Mesenchymal stem cell (in vitro differentiated cells and primary cell): ENCODE data around the gene ADCY5.

Source experiments
- DNase-seq: peaks from one replicate; pipeline ENCODE4 v3.0.0-alpha.2; 2013
- H2AFZ ChIP-seq: one replicate; pipeline ENCODE4 v1.6.1; 2013; ENCODE audit warnings: low read depth, mild to moderate bottlenecking, control low read depth, inconsistent platforms, low read length, moderate library complexity
- H2AK5ac ChIP-seq: 2 replicates; pipeline ENCODE4 v1.6.1; 2013; ENCODE audit warnings: low read length, moderate library complexity, mild to moderate bottlenecking, inconsistent platforms; ENCODE audit not compliant: severe bottlenecking
- H2BK120ac ChIP-seq: one replicate; pipeline ENCODE4 v1.6.1; 2013; ENCODE audit warnings: low read depth, mild to moderate bottlenecking, inconsistent platforms, low read length, moderate library complexity
- H2BK12ac ChIP-seq, 2 experiments: one replicate each; pipeline ENCODE4 v1.6.1; 2013; ENCODE audit warnings: inconsistent platforms in 2 of 2, low read length in 2 of 2, mild to moderate bottlenecking in 2 of 2, moderate library complexity in 2 of 2, control low read depth in 1 of 2
- H2BK15ac ChIP-seq: one replicate; pipeline ENCODE4 v1.6.1; 2013; ENCODE audit warnings: mild to moderate bottlenecking, low read depth, inconsistent platforms; ENCODE audit not compliant: poor library complexity, severe bottlenecking
- H2BK5ac ChIP-seq: 2 replicates; pipeline ENCODE4 v1.6.1; 2013; ENCODE audit warnings: low read depth, mild to moderate bottlenecking, low read length, control low read depth, inconsistent platforms; ENCODE audit not compliant: poor library complexity, severe bottlenecking
- H3K14ac ChIP-seq, 2 experiments: one replicate each; pipeline ENCODE4 v1.6.1; 2013; ENCODE audit warnings: inconsistent platforms in 2 of 2, low read length in 2 of 2, control low read depth in 1 of 2, mild to moderate bottlenecking in 1 of 2, moderate library complexity in 1 of 2
- H3K18ac ChIP-seq, 2 experiments: one replicate each; pipeline ENCODE4 v1.6.1; 2013; ENCODE audit warnings: inconsistent platforms in 2 of 2, low read length in 2 of 2, control low read depth in 1 of 2, low read depth in 1 of 2, mild to moderate bottlenecking in 1 of 2
- H3K23ac ChIP-seq, 2 experiments: one replicate each; pipeline ENCODE4 v1.6.1; 2013; ENCODE audit warnings: inconsistent platforms in 2 of 2, low read length in 2 of 2, mild to moderate bottlenecking in 2 of 2, moderate library complexity in 2 of 2, control low read depth in 1 of 2
- H3K27ac ChIP-seq: 2 replicates; pipeline ENCODE4 v1.5.1; 2013; ENCODE audit warnings: mild to moderate bottlenecking, moderate library complexity, low read length, control low read depth, inconsistent platforms; ENCODE audit not compliant: poor library complexity, severe bottlenecking
- H3K27me3 ChIP-seq, 2 experiments: 2 replicates each; pipeline versions ENCODE4 v1.6.1 to v1.7.0; 2013; ENCODE audit warnings: low read length in 2 of 2, mild to moderate bottlenecking in 2 of 2, moderate library complexity in 2 of 2, control low read depth in 1 of 2, inconsistent platforms in 1 of 2; ENCODE audit not compliant: control insufficient read depth in 1 of 2, insufficient read depth in 1 of 2
- H3K36me3 ChIP-seq, 2 experiments: 2 replicates each; pipeline versions ENCODE4 v1.6.1 to v1.7.0; 2013; ENCODE audit warnings: low read length in 2 of 2, control low read depth in 1 of 2, inconsistent platforms in 1 of 2, low read depth in 1 of 2, mild to moderate bottlenecking in 1 of 2; ENCODE audit not compliant: insufficient read depth in 2 of 2, control insufficient read depth in 1 of 2
- H3K4ac ChIP-seq, 2 experiments: one replicate each; pipeline ENCODE4 v1.6.1; 2013; ENCODE audit warnings: inconsistent platforms in 2 of 2, low read length in 2 of 2, mild to moderate bottlenecking in 2 of 2, moderate library complexity in 2 of 2, control low read depth in 1 of 2, low read depth in 1 of 2
- H3K4me1 ChIP-seq: 2 replicates; pipeline ENCODE4 v1.6.1; 2013; ENCODE audit warnings: low read depth, low read length, control low read depth; ENCODE audit not compliant: control insufficient read depth, insufficient read depth
- H3K4me2 ChIP-seq: 2 replicates; pipeline ENCODE4 v1.6.1; 2013; ENCODE audit warnings: low read length, mild to moderate bottlenecking, inconsistent platforms; ENCODE audit not compliant: poor library complexity, severe bottlenecking
- H3K4me3 ChIP-seq, 2 experiments: 2 replicates each; pipeline versions ENCODE4 v1.5.1 to v1.7.0; 2013; ENCODE audit warnings: low read length in 2 of 2, mild to moderate bottlenecking in 2 of 2, control low read depth in 1 of 2, low read depth in 1 of 2; ENCODE audit not compliant: insufficient read depth in 1 of 2
- H3K79me1 ChIP-seq: replicated peaks from 2 replicates; pipeline ENCODE4 v1.6.1; 2013; ENCODE audit warnings: mild to moderate bottlenecking, control low read depth, low read length, inconsistent platforms; ENCODE audit not compliant: poor library complexity, severe bottlenecking
- H3K9ac ChIP-seq: 2 replicates; pipeline ENCODE4 v1.7.0; 2013; ENCODE audit warnings: mild to moderate bottlenecking, low read length, moderate library complexity
- H3K9me3 ChIP-seq: 2 replicates; pipeline ENCODE4 v1.7.0; 2013; ENCODE audit warnings: mild to moderate bottlenecking, low read length; ENCODE audit not compliant: control insufficient read depth
- H4K8ac ChIP-seq: one replicate; pipeline ENCODE4 v1.6.1; 2013; ENCODE audit warnings: inconsistent platforms, mild to moderate bottlenecking, low read length, moderate library complexity
- H4K91ac ChIP-seq: one replicate; pipeline ENCODE4 v1.6.1; 2013; ENCODE audit warnings: mild to moderate bottlenecking, low read length, inconsistent platforms
- WGBS: methylation state at CpG from one replicate; pipeline ENCODE4 v1.1.7; 2013; ENCODE audit warnings: mixed read lengths; 5-methylcytosine and 5-hydroxymethylcytosine counted together

The ADCY5 gene

DNA sequence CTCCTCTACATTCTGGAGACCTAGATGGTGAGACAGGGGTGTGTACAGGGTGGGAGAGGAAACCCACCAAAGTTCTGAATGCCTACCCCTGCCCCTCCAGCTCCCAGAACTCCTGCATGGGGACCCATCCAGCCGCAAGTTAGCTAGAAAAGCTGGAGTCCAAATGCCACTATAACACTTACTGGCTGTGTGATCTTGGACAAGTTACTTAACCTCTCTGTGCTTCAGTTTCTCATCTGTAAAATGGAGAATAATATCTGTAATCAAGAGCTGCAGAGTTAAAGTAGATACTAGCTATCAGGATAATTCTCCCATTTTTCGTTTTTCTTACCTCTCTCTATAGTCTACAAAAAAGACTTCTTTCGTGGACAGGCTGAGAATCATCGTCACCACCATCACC lies 63.4 kb downstream of the ADCY5 start:
- Histone ChIP-seq H4K91ac (no peak overlapping the region), H3K27me3 (peaks cover 57 to 86% of the 10 kb centered on the region in 2 experiments), H3K27ac (no peak overlapping the region), H2AK5ac (no peak overlapping the region), H4K8ac (no peak overlapping the region), H3K4me2 (no peak overlapping the region), H2AFZ (no peak overlapping the region), H3K18ac (no peak overlapping the region), H3K36me3 (no peaks in the 10 kb centered on the region), H3K23ac (no peak overlapping the region), H3K4ac (no peak overlapping the region), H3K9me3 (no peaks in the 10 kb centered on the region), H3K14ac (no peak overlapping the region), H3K4me1 (peaks cover 9% of the 10 kb centered on the region), H3K4me3 (no peak overlapping the region), H3K79me1 (no peaks in the 10 kb centered on the region), H2BK12ac (no peak overlapping the region), H2BK120ac (no peak overlapping the region), H2BK5ac (no peak overlapping the region), H2BK15ac (no peak overlapping the region), H3K9ac (no peak overlapping the region)
- DNase-seq: no peak
- 83% methylated on average over 4 of the region's 4 CpGs for WGBS

- WGBS: 38% methylated on average over 5 of the region's 9 CpGs
- DNase-seq: peak; percentile 22
- no peak overlapping the region for H4K8ac ChIP-seq
- no peak overlapping the region for H3K4ac ChIP-seq
- no peak overlapping the region for H2AFZ ChIP-seq
- H2BK5ac ChIP-seq: no peak overlapping the region
- H3K9me3 ChIP-seq: no peaks in the 10 kb centered on the region
- H3K9ac ChIP-seq: no peak overlapping the region
- H3K4me3 ChIP-seq: no peak overlapping the region
- H3K23ac ChIP-seq: no peak overlapping the region
- no peak overlapping the region for H2BK15ac ChIP-seq
- H3K4me2 ChIP-seq: no peak overlapping the region
- H3K27ac ChIP-seq: no peak overlapping the region
- H3K27me3 ChIP-seq: peaks cover 58 to 86% of the 10 kb centered on the region in 2 experiments
- H3K18ac ChIP-seq: no peak overlapping the region
- no peak overlapping the region for H4K91ac ChIP-seq
- H2BK12ac ChIP-seq: no peak overlapping the region
- H2BK120ac ChIP-seq: no peak overlapping the region
- H3K4me1 ChIP-seq: peaks cover 9% of the 10 kb centered on the region
- H3K79me1 ChIP-seq: no peaks in the 10 kb centered on the region
- H3K36me3 ChIP-seq: no peaks in the 10 kb centered on the region
- no peak overlapping the region for H3K14ac ChIP-seq
- H2AK5ac ChIP-seq: no peak overlapping the region
Observed at GRCh38 chr3:123385001-123385401, 63.9 kb downstream of the ADCY5 start.

DNA sequence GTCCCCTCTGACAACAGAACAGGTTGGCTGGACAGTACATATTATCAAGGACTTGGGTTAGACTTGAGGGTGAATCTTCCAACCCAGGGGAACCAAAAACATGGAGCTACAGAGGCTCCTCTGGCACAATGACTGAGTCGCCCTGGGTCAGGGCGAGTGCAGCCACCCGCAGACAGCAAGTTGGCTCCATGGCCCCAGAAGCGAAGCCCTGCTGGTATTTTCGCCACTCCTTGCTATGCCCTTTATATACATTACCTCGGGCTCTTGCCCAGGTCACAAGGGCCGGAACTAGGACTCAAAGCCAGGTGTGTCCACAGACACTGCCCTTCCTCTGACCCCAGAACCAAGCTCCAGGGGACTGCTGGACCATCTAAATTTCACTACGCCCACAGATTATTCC lies 64.6 kb downstream of the ADCY5 start:
- no peaks in the 10 kb centered on the region for H3K79me1 ChIP-seq
- WGBS: 90% methylated on average over 8 of the region's 8 CpGs

DNA sequence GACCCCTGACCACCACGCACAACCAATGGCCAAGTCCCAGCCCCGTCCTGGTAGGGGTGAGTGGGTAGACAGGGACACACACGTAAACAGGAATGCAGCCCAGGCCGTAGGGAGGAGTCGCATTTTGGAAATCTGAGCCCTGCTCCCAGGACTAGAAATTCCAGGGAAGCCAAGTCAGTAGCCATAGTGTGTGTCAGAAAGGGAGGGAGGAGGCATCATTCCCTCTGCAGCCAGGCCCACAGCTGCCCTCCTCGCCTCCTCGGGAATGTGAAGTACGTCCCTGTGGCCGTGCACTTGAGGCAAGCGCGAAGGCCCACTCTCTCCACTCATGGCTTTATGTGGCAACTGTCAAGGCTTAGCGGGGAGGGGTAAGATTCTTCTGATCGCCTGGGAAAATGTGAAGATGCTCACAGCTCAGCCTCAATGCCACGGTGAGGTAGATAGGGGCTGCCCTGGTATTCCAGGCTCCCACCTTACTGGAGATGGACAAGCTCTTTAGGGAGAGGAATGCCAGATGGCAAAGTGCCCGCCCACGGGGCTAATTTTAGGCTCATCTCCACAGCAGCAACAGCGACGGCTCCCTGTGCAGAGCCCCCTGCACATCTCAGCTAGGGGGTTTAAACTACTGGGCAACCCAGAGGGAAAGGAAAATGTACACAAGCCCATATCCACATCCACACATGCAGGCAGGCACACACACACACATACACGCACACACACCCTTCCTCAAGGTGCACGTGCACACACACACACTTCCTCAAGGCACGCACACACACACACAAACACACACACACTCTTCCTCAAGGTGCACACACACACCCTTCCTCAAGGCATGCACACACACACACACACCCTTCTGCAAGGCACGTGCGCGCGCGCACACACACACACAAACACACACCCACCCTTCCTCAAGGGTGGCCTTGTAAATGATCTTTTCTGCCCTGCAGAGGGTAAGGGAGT lies 65.5 kb downstream of the ADCY5 start:
- H3K14ac ChIP-seq: peak overlapping the region in 1 of 2 experiments; percentile 95
- H3K4me2 ChIP-seq: no peak overlapping the region
- no peak overlapping the region for H4K8ac ChIP-seq
- H3K4ac ChIP-seq: no peak overlapping the region
- peaks cover 63 to 86% of the 10 kb centered on the region in 2 experiments for H3K27me3 ChIP-seq
- no peak overlapping the region for H3K9ac ChIP-seq
- H3K9me3 ChIP-seq: no peaks in the 10 kb centered on the region
- no peak for DNase-seq
- H2BK120ac ChIP-seq: no peak overlapping the region
- H3K79me1 ChIP-seq: no peaks in the 10 kb centered on the region
- H2BK15ac ChIP-seq: no peak overlapping the region
- no peak overlapping the region for H3K27ac ChIP-seq
- 76% methylated on average over 26 of the region's 26 CpGs for WGBS
- H2AK5ac ChIP-seq: no peak overlapping the region
- H2BK12ac ChIP-seq: no peak overlapping the region
- peak overlapping the region in 1 of 2 experiments; percentile 54 for H3K23ac ChIP-seq
- no peak overlapping the region for H4K91ac ChIP-seq
- H3K4me1 ChIP-seq: peaks cover 9% of the 10 kb centered on the region
- H2AFZ ChIP-seq: no peak overlapping the region
- H3K18ac ChIP-seq: no peak overlapping the region
- H3K36me3 ChIP-seq: no peaks in the 10 kb centered on the region
- H3K4me3 ChIP-seq: no peak overlapping the region
- H2BK5ac ChIP-seq: no peak overlapping the region

More for the DNA sequence above, 64.6 kb downstream of the ADCY5 start:
- no peak overlapping the region for H4K8ac ChIP-seq
- no peaks in the 10 kb centered on the region for H3K36me3 ChIP-seq
- H4K91ac ChIP-seq: no peak overlapping the region
- no peak overlapping the region for H2BK5ac ChIP-seq
- H3K23ac ChIP-seq: no peak overlapping the region
- no peak overlapping the region for H3K14ac ChIP-seq
- peaks cover 9% of the 10 kb centered on the region for H3K4me1 ChIP-seq
- no peak overlapping the region for H2BK120ac ChIP-seq
- no peak overlapping the region for H3K4ac ChIP-seq
- no peak overlapping the region for H3K27ac ChIP-seq
- no peak overlapping the region for H2BK15ac ChIP-seq
- no peak overlapping the region for H3K4me2 ChIP-seq
- no peak for DNase-seq
- H2BK12ac ChIP-seq: no peak overlapping the region
- H3K4me3 ChIP-seq: no peak overlapping the region
- no peaks in the 10 kb centered on the region for H3K9me3 ChIP-seq
- no peak overlapping the region for H2AFZ ChIP-seq
- H2AK5ac ChIP-seq: no peak overlapping the region
- H3K27me3 ChIP-seq: peaks cover 62 to 86% of the 10 kb centered on the region in 2 experiments
- H3K9ac ChIP-seq: no peak overlapping the region
- H3K18ac ChIP-seq: no peak overlapping the region
